Measurements from ENCODE around the gene CMC1. TPM values are rescaled to one million over a fixed set of nuclear protein-coding genes. Genes with fewer than 3 reads are reported as not detected.
A peak's percentile ranks its signal among the peaks of the same experiment; 100 is the strongest.

CMC1 gene
- total RNA-seq, 1 donor from 2014 or later, result 16.0 TPM

DNA sequence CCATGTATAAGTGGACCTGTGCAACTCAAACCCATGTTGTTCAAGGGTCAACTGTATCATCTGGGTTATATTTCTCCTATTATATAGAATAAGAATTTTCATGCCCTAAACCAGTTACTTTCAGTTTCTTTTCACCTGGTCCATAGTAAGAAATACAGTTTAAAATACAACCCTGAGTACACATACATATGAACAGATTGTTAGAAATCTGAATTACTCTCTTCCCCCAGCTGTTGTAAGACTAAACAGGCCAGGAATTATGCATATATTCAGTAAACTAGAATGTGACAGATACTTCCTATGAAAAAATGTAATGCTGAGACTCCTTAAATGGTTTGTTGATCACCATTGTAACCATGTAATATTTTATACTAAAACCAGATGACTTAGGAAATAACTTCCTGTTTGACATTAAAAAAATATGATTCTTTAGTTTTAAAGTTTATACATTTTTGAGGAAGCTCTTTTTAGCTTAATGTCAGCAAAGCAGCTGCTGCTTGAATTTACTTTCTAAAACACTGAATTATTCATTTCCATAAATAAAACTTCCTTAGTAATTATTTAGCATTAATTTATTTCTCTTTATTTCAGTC is 54.6 kb downstream of the CMC1 start:
- DNase-seq (ENCODE audit: extremely low read depth, low read depth, low spot score), result no peak

DNA sequence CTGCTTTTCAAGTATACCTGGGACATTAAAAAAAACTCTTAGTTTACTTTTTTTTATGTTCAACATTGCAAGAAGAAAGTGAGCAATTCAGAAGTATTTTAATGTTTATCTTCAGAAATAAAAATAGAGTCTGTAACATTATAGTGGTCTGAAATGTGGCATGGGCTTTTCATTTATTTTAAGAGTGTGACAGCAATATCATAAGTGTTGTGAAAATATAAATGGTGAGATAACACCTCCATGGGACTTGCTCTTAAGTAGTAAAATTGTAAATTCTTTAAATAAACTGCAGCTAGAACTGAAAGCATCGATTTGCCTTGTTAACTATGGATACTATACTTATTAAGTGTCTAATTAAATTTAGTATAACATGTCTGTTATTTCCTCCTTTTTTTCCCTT is 58.3 kb downstream of the CMC1 start:
- no peak for DNase-seq (ENCODE audit: extremely low read depth, low read depth, low spot score)

DNA sequence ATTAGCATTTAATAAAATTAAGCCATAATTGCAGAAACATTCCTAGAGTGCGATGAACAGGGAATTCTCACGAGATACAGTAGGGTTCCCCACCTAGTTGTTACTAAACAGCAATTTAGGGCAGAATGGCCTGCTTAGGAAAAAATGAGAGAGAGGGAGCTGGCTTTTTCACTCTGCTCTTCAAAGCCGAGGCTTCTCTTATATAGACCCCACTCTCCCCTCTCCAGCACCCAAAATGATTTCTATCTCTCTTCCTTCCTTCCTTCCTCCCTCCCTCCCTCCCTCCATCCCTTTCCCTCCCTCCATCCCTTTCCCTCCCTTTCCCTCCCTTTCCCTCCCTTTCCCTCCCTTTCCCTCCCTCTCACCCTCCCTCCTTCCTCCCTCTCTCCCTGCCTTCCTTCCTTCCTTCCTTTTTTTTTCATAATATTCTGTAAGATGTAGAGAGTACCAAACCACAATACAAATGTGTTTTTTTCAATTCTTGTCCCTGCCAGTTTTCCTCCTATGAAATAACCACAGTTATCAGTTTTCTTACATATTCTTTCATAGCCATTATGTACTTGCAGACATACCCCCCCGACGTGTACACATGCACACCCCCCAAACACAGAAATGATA is 59.0 kb downstream of the CMC1 start:
- DNase-seq (ENCODE audit: extremely low read depth, low read depth, low spot score), result no peak

DNA sequence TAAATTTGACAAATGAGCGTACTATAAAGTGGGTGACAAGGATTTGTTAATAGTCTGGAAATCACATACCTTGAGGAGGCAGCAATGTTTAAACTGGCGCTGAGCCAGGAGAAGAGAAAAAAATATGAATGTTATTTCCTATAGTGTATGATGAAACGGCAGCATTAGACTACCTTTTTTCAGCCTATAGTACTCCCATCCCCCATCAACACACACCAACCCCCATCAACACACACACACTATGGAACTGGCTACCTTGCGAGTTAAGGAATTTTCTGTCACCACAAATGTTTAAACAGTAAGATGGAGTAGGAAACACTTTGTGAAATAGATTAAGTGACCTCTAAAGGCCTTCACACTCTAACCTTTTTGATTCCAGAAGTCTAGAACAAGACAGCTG is 60.3 kb downstream of the CMC1 start:
- no peak for DNase-seq (ENCODE audit: extremely low read depth, low read depth, low spot score)

DNA sequence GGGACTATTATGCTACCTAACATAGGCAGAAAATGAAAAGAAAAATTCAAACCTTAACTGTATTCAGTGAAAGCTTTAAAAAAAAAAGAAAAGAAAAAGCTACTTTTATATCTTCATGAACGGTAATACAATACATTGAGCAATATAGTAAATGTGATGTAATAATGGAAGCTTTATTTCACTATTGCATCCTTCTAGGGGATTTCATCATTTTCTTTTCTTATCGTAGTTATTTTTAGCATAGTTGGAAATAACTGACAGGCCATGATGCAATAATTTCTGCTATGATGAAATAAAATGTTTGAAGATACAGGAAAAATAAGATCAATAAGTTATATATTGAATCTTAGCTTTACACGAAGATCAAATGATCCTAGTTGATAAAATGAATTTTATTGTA is 66.8 kb downstream of the CMC1 start:
- DNase-seq (ENCODE audit: extremely low read depth, low read depth, low spot score), result no peak

DNA sequence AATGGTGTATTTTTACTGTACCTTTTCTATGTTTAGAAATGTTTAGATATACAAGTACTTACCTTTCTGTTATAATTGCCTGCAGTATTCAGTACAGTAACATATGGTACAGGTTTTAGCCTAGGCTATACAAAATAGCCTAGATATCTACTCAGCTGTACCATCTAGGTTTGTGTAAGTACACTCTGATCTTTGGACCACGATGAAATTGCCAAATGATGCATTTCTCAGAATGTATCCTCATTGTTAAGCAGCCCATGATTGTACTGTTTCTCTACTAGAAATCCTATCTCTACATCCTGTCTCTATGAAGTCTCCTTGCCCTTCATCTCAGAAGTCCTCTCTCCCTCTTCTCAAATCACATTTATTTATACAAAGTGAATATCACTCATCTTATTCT is 74.3 kb downstream of the CMC1 start:
- no peak for DNase-seq (ENCODE audit: extremely low read depth, low read depth, low spot score)

DNA sequence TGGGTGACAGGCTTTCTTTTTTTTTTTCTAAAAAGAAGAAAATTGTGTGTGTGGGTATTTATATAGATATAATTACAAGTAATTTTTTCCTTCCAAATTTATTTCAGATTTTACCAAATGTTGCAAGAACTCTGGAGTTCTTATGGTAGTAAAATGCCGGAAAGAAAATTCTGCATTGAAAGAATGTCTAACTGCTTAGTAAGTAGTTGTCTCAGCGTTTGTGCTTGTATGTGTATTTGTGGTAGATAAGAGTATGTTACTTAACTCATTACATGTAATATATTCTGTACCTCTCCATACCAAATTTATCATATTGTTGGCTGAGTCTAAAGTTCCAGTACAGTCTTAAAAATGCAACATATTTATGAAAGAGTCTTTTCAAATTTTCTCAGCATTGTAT is 74.8 kb downstream of the CMC1 start:
- DNase-seq (ENCODE audit: extremely low read depth, low read depth, low spot score), result no peak

DNA sequence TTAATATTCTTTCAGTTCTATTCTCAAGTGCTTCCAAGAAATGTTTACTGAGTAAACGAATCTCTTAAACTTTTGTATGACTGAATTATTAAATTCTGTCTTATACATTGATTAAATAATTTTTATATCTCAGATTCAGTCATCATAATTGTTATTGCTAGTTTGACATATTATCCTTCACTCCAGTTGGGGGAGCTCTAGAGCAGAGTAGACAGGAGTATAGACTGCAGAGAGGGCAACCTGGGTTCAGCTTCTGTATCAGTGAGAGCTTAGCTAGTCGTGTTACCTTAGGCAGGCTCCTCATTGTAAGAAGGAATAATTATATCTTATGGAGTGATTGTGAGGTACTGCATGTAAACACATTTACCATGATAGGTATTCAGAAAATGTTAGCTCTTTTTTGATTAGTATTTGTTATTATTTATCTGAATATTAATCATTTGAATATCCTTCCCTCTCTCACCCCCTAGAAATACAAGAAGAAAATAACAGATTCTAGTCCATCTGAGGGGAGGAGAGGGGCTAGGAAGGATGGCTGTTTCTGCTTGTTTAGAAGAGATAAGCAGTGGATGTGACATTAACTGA is 76.1 kb downstream of the CMC1 start:
- DNase-seq (ENCODE audit: extremely low read depth, low read depth, low spot score), result no peak

DNA sequence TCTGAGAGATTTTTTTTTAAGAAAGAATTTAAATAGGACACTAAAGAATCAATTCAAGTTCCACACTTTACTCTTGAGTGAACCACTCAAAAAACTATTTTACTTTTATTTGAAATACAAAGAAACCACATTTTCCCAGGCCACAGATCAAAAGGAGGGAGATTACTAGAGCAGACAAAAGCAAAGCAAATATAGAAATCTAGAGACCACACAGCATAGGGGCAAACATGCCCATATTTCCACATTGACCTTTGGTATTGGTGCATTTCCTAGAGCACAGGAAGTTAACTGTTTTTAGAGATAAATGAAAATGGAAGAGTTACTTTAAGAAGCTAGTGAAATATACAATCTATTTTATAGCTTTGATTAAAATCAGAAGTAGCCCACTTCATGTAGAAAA is 79.6 kb downstream of the CMC1 start:
- DNase-seq (ENCODE audit: extremely low read depth, low read depth, low spot score), result no peak

DNA sequence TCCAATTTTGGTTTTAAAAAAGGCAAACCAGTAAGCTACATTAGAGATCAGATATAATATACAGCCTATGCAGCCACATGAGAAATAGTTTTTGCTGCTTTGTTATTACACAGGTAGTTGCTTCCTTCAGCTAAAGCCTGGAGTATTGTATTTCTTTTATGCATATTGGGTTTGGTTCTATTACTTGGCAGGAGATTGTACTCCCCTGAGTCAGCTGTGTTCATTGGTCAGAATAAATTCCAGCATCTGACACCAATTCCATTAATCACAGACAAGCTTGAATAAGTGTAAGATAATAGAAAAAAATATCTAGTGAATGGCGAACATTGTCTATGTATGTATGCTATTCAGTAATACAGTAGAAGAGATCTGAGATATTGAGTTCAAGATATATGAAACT is 81.0 kb downstream of the CMC1 start:
- no peak for DNase-seq (ENCODE audit: extremely low read depth, low read depth, low spot score)

DNA sequence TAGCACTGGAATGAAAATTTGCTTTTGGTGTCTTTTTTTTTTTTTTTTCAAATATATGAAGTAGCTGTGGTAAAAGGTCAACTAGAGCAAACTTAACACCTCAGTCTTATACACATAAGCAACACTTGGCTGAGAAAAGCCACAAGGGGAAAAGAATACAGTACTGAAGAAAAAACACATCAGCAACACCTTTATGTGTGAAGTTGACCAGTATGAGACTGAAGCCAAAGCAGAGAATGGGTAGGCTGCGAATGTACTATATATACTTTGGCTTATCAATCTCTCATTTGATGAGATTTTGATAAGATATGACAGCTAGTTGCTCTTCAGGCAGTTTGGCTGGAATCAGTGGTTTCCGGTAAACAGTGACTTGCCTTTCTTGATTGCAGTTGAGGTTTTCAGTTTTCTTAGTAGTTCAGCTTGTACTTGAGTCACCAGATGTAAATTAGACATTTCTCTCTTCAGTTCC is 85.1 kb downstream of the CMC1 start:
- DNase-seq (ENCODE audit: extremely low read depth, low read depth, low spot score), result no peak

DNA sequence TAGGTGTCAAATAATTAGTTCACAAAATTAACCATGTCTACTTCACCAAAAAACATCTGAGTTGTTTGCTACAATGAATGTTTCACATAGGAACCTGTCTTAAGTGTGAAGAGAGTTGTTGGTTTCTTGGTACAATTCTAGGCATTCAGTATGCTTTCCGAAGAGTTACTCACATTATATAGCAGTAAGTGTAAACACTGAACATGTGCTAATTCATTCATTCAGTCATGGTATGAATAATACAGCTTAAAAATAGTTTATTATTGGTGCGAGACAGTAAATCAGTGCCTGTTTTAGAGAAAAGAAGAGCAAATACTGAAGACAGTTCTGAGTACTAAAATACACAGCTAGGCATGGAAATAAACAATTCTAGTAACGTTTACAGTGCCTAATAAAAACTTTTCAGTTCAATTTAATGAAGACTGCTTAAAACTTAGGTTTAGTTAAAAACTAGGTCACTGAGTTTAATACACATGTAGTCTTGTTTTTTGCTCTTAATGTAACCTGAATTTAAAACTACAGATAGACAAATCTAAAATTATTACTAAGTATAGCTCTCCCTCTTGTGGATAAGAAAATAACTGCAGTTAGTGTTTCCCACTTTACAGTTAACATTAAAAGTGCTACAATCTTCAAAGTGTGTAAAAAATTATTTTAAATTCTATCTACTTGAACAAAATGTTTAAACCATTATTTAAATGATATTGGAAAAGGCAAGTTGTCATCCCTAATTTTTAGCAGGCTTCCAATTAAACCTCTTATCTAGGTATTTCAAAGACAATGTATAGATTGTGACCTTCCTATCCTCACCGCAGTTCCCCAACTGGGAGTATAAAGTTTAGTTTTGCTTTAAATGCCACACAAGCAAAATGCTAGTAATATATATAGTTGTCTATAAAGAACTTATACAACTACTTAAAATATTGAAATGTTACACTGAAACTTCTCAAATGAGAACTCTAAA is 87.1 kb downstream of the CMC1 start:
- DNase-seq (ENCODE audit: extremely low read depth, low read depth, low spot score), result no peak

DNA sequence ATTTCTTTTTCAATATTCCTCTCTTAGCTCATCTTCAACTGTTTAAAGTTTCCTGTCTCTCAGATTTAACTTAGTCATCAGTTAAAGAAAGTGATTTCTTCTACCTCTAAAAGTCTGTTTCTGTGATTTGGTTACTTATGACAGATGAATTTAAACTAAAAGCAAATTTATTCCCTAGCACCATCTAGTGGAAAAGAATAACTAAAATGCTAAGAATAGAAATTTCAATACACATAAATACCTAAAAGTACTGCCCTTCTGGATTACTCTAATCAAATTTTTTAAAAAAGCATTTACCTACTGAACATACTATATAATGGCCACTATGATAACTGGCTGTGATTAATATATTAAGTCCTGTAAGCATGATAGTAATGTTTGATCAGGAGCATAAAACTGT is 93.1 kb downstream of the CMC1 start:
- no peak for DNase-seq (ENCODE audit: extremely low read depth, low read depth, low spot score)

DNA sequence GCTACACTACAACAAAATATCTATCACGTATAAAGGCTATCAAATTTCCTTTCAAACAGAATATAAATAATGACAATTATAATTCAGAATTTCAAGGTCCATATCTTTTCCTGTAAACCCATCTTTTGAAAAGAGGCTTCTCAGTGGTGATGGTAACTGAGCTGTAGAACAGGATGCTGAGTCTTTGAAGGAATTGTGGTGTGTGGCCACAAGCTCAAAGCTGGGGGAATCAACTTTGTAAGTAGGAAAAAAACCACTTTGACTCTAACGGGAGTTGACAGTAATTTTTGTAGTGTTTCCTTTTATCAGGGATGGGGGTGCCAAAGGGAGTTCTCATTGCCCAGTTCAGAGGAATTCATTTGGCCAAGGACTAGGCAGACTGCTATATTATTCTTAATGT is 93.8 kb downstream of the CMC1 start:
- DNase-seq (ENCODE audit: extremely low read depth, low read depth, low spot score), result no peak

DNA sequence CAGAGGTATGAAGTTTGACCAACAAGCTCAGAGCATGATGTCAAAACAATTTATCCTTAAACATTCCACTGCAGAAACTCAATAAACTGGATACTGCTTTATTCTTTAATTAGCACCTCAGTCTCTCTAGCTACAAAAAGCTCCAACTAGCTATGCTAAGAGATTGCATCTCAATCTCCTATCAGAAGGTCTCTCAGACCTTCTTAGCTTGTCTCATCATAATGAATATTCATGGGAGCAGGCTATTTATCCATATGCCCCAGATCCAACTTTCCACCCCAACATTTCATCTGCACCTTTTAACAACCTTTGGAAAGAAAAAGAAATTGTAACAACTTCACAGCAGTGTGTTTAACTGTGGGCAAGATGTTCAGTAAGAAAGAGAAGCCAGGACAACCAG is 95.8 kb downstream of the CMC1 start:
- DNase-seq (ENCODE audit: extremely low read depth, low read depth, low spot score), result no peak

DNA sequence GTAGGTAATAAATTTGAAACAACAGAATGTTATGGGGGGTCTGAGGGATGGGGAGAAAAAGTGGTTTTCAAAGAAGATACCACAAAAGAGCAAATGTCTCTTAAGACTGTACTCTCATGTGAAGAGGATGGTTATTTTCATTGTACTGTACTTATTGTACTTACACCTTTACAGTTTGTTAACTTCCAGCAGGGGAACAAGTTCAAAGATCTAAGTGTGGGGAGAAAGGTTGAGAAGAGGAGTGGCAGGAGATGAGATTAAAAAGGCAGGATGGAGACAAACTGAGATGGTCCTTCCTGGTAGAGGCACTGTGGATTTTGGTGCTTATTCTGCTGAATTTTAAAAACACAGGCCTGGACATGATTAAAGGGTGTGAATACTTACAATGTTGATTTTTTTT is 101.7 kb downstream of the CMC1 start:
- no peak for DNase-seq (ENCODE audit: extremely low read depth, low read depth, low spot score)

DNA sequence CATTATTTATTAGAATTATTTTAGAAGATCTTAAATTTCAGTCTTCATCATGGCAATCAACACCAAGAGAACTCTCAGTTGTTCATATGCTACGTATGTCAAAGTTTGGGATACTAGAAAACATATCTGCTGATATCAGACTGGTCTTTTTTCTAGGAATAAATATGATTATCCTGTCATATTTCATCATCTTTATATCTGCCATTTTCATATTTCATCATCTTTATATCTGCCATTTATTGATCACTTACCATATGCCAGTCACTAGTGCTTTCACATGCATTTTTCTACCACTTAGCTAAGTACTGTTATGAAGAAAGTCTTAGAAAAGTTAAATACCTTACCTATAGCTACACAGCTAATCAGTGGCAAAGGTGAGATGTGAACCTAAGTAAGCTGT is 104.3 kb downstream of the CMC1 start:
- DNase-seq (ENCODE audit: extremely low read depth, low read depth, low spot score), result no peak

DNA sequence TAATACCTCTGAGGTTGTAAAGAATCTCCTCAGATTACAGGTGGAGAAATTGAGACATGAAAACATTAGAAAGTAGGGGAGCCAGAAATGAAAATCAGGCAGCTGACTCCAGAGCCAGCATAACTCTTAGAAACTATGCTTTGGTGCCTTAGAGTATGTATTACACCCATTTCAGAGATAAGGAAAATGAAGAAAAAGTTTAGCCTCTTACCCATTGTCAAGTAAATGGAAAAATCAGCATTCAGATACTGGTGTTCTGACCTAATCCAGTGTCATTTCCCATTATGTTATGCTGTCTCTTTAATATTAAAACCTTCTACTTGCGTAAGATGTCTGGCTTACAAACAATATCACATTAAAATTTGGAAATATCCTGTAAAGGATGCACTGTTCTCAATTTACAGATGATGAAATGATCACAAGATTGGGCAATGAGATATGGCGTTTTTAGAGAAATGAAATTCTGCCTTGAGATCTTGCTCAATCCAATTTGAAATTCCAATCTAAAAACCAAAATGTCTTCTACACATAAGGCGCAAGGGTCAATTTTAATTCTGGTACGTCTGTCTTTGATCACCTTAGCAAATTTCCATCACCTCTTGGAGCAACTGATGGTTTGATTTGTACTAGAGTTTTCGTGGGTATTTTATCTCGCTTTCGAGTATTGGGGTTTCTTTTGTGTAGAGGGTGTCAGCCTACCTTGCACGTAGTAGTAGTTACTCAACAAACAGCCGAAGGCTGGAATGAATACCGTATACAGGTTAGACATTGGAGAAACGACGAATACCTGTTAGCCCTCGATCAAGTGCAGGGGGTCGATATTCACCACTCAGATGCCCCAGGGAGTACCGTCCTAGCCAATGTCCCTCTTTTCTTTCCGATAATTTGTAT is 106.2 kb downstream of the CMC1 start:
- no peak for DNase-seq (ENCODE audit: extremely low read depth, low read depth, low spot score)

DNA sequence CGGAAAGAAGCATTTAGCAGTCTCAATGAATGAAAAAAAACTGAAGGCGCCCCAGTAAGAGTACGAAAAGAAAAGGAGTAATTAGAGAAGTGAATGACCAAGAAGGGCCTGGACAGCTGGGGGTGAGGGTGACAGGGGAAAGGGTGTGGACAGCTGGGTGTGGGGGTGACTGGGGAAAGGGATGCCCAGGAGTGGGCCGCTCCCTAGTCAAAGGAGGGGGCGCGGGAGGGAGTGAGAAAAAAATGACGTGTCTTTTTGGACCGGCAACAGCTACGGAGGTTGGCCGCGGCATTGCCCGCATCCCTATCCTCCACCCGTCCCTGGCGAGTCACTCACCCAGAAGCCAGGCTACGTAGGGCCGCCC is 106.8 kb downstream of the CMC1 start:
- DNase-seq (ENCODE audit: extremely low read depth, low read depth, low spot score), result no peak

DNA sequence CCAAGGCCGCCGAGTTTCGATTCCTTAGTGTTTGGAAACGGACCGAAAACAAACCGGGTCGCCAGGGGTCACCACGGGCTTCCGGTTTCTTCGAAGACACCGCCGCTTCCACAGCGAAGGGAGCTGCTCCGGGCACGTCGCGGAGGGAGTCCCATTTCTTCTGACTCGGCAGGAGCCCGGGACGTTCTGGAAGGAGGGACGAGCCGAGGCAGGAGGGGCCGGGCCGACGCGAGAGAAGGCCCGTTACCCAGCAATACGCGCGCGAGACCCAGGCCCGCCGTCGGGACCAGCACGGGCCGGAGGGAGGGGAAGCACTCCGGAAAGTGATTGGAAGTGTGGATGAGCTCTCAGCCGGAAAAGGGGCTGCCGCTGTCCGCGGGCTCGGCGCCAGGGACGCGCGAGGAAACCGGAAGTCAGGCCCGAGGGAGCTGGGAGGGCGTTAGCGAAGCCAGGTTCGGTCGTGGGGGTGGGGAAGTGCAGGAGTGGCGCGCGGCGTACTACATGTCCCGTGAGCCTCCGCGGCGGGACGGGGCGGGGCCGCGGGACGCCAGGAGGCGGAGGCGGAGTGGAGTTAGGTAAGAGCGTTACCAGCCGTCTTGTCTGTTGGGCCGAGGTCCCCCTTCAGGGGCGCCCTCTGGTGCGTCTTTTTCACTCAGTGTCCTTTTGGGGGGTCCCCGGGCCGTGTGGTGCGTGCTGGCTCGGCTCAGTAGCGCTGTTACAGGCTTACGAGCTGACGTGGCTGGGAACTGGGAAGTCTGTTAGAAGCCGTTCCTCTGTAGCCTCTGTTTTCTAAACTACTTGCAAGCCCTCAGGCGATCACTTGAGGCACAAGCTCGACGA is 107.4 kb downstream of the CMC1 start, which contains the start of the genes AZI2 and ZCWPW2:
Gene AZI2, minus strand, starts transcription at position 196 of the 840 bp plus-strand sequence. CDS start 8,207 bp downstream, outside the sequence.
Gene ZCWPW2, plus strand, starts transcription at position 93 of the 840 bp plus-strand sequence. CDS start 64,348 bp downstream, outside the sequence.
- peak; percentile 44 for DNase-seq (ENCODE audit: extremely low read depth, low read depth, low spot score)
